Stimulated activated CD8-positive, alpha-beta memory T cell treated with anti-CD3 and anti-CD28 coated beads, Interleukin-2, amount 100 ng/mL, for 1 hour (primary cell): ENCODE measurements around the gene PDLIM5.

Source experiments
- DNase-seq, 2 donors: peaks; one replicate each; pipeline ENCODE4 v3.0.0-alpha.2; 2020; ENCODE audit warnings: low read depth in 2 of 2

The PDLIM5 gene

GRCh38 chr4:94428884-94429283 lies 22.9 kb upstream of the PDLIM5 start:
- no peak for DNase-seq

- no peak for DNase-seq
Observed at GRCh38 chr4:94430406-94430805, 21.3 kb upstream of the PDLIM5 start.

GRCh38 chr4:94431388-94431787 lies 20.4 kb upstream of the PDLIM5 start:
- no peak for DNase-seq

- DNase-seq, result no peak
Observed at GRCh38 chr4:94434505-94434904, 17.2 kb upstream of the PDLIM5 start.

GRCh38 chr4:94435874-94436273 lies 15.9 kb upstream of the PDLIM5 start:
- no peak for DNase-seq

GRCh38 chr4:94436512-94436911 lies 15.2 kb upstream of the PDLIM5 start:
- DNase-seq, result no peak

GRCh38 chr4:94439606-94440005 lies 12.1 kb upstream of the PDLIM5 start:
- DNase-seq, result no peak

- no peak for DNase-seq
Observed at GRCh38 chr4:94441838-94442237, 9.9 kb upstream of the PDLIM5 start.

GRCh38 chr4:94442251-94442650 lies 9.5 kb upstream of the PDLIM5 start:
- no peak for DNase-seq

GRCh38 chr4:94446386-94446785 lies 5.4 kb upstream of the PDLIM5 start:
- DNase-seq, result no peak

- no peak for DNase-seq
Observed at GRCh38 chr4:94447754-94448411, 3.9 kb upstream of the PDLIM5 start.

- no peak for DNase-seq
Observed at GRCh38 chr4:94448815-94449375, 2.8 kb upstream of the PDLIM5 start.

GRCh38 chr4:94451051-94451694 lies 569 bp upstream of the PDLIM5 start:
- DNase-seq, result no peak

- no peak for DNase-seq
Observed at GRCh38 chr4:94452476-94453371, 982 bp downstream of the PDLIM5 start.

GRCh38 chr4:94453391-94453963 lies 1.7 kb downstream of the PDLIM5 start:
- DNase-seq, result no peak

GRCh38 chr4:94454405-94454804 lies 2.7 kb downstream of the PDLIM5 start:
- DNase-seq, result no peak

- no peak for DNase-seq
Observed at GRCh38 chr4:94455081-94455480, 3.3 kb downstream of the PDLIM5 start.

GRCh38 chr4:94457692-94458106 lies 6.0 kb downstream of the PDLIM5 start:
- DNase-seq, result no peak

GRCh38 chr4:94458682-94459081 lies 6.9 kb downstream of the PDLIM5 start:
- DNase-seq, result no peak

GRCh38 chr4:94459462-94460161 lies 7.9 kb downstream of the PDLIM5 start:
- no peak for DNase-seq

GRCh38 chr4:94461506-94461905 lies 9.8 kb downstream of the PDLIM5 start:
- no peak for DNase-seq
